Stomach smooth muscle (tissue), 2 donors: ENCODE results near the gene EPS15.
"Not testable (repeated sequence)": the region's sequence is repeated elsewhere in the genome, so short reads cannot be mapped to it uniquely, and the experiment has no call there.

Source experiments
- H3K27ac ChIP-seq: one replicate; pipeline ENCODE4 v1.7.0; 2013; ENCODE audit warnings: mild to moderate bottlenecking, low read length, inconsistent platforms
- H3K27me3 ChIP-seq, 2 donors: one replicate each; pipeline ENCODE4 v1.7.0; 2013; ENCODE audit warnings: low read length in 2 of 2; ENCODE audit not compliant: insufficient read depth in 2 of 2, control insufficient read depth in 1 of 2
- H3K36me3 ChIP-seq, 2 donors: one replicate each; pipeline ENCODE4 v1.7.0; 2013; ENCODE audit warnings: low read length in 2 of 2; ENCODE audit not compliant: control insufficient read depth in 2 of 2, insufficient read depth in 2 of 2
- H3K4me1 ChIP-seq: one replicate; pipeline ENCODE4 v1.7.0; 2013; ENCODE audit warnings: low read length; ENCODE audit not compliant: control insufficient read depth, insufficient read depth
- H3K4me3 ChIP-seq, 2 donors: one replicate each; pipeline ENCODE4 v1.7.0; 2013; ENCODE audit warnings: low read length in 2 of 2
- H3K9ac ChIP-seq, 2 donors: one replicate each; pipeline ENCODE4 v1.7.0; 2013; ENCODE audit warnings: low read length in 2 of 2, mild to moderate bottlenecking in 1 of 2
- H3K9me3 ChIP-seq, 2 donors: one replicate each; pipeline ENCODE4 v1.7.0; 2013; ENCODE audit warnings: low read length in 2 of 2; ENCODE audit not compliant: control insufficient read depth in 2 of 2
- donor health status: healthy.
- donor health status: Pancreatic carcinoma.

EPS15 gene

GRCh38 chr1:51325011-51325385, 194.1 kb downstream of the EPS15 start:
- not testable (repeated sequence) for H3K4me1 ChIP-seq, H3K4me3 ChIP-seq, H3K9me3 ChIP-seq, H3K36me3 ChIP-seq, H3K27ac ChIP-seq, H3K9ac ChIP-seq
- H3K27me3 ChIP-seq: peaks cover 5 to 18% of the 10 kb centered on the region in 2 donors

- Histone ChIP-seq H3K27ac (no peak overlapping the region), H3K4me1 (no peaks in the 10 kb centered on the region), H3K27me3 (peaks cover 0 to 12% of the 10 kb centered on the region in 2 donors), H3K9ac (no peak overlapping the region), H3K36me3 (no peaks in the 10 kb centered on the region), H3K9me3 (no peaks in the 10 kb centered on the region), H3K4me3 (no peak overlapping the region)
Observed at GRCh38 chr1:51324251-51325010, 194.6 kb downstream of the EPS15 start.

- no peaks in the 10 kb centered on the region for H3K36me3 ChIP-seq
- H3K4me1 ChIP-seq: no peaks in the 10 kb centered on the region
- no peak overlapping the region for H3K4me3 ChIP-seq
- peaks cover 0 to 7% of the 10 kb centered on the region in 2 donors for H3K27me3 ChIP-seq
- no peak overlapping the region for H3K9ac ChIP-seq
- H3K9me3 ChIP-seq: no peaks in the 10 kb centered on the region
- no peak overlapping the region for H3K27ac ChIP-seq
Observed at GRCh38 chr1:51323778-51324177, 195.3 kb downstream of the EPS15 start.

GRCh38 chr1:51322417-51323101, 196.5 kb downstream of the EPS15 start:
- no peak overlapping the region for H3K27ac ChIP-seq
- no peaks in the 10 kb centered on the region for H3K4me1 ChIP-seq
- H3K9me3 ChIP-seq: no peaks in the 10 kb centered on the region
- peaks cover 0 to 6% of the 10 kb centered on the region in 2 donors for H3K27me3 ChIP-seq
- H3K9ac ChIP-seq: no peak overlapping the region
- no peak overlapping the region for H3K4me3 ChIP-seq
- no peaks in the 10 kb centered on the region for H3K36me3 ChIP-seq

- Histone ChIP-seq H3K27me3 (peaks cover 0 to 6% of the 10 kb centered on the region in 2 donors), H3K36me3 (no peaks in the 10 kb centered on the region), H3K4me1 (no peaks in the 10 kb centered on the region), H3K4me3 (no peak overlapping the region), H3K9me3 (no peaks in the 10 kb centered on the region), H3K27ac (no peak overlapping the region), H3K9ac (no peak overlapping the region)
Observed at GRCh38 chr1:51321924-51322280, 197.2 kb downstream of the EPS15 start.

GRCh38 chr1:51320967-51321923, 197.8 kb downstream of the EPS15 start:
- Histone ChIP-seq H3K9me3 (no peaks in the 10 kb centered on the region), H3K27ac (no peak overlapping the region), H3K4me1 (no peaks in the 10 kb centered on the region), H3K36me3 (no peaks in the 10 kb centered on the region), H3K9ac (no peak overlapping the region), H3K27me3 (peaks cover 0 to 4% of the 10 kb centered on the region in 2 donors), H3K4me3 (no peak overlapping the region)

GRCh38 chr1:51317798-51318197, 201.3 kb downstream of the EPS15 start:
- no peaks in the 10 kb centered on the region for H3K9me3 ChIP-seq
- H3K27ac ChIP-seq: no peak overlapping the region
- H3K36me3 ChIP-seq: no peaks in the 10 kb centered on the region

GRCh38 chr1:51316846-51317120, 202.3 kb downstream of the EPS15 start:
- Histone ChIP-seq H3K27ac (no peak overlapping the region), H3K4me1 (no peaks in the 10 kb centered on the region)

More at GRCh38 chr1:51317798-51318197, 201.3 kb downstream of the EPS15 start:
- H3K4me3 ChIP-seq: no peak overlapping the region
- no peaks in the 10 kb centered on the region for H3K27me3 ChIP-seq
- no peaks in the 10 kb centered on the region for H3K4me1 ChIP-seq
- no peak overlapping the region for H3K9ac ChIP-seq

GRCh38 chr1:51316113-51316845, 202.8 kb downstream of the EPS15 start:
- Histone ChIP-seq H3K27me3 (no peaks in the 10 kb centered on the region), H3K27ac (no peak overlapping the region), H3K4me3 (no peak overlapping the region)

More at GRCh38 chr1:51316846-51317120, 202.3 kb downstream of the EPS15 start:
- Histone ChIP-seq H3K4me3 (no peak overlapping the region), H3K9ac (no peak overlapping the region), H3K36me3 (no peaks in the 10 kb centered on the region), H3K9me3 (no peaks in the 10 kb centered on the region), H3K27me3 (no peaks in the 10 kb centered on the region)

GRCh38 chr1:51314974-51315373, 204.1 kb downstream of the EPS15 start:
- Histone ChIP-seq H3K27me3 (no peaks in the 10 kb centered on the region), H3K36me3 (no peaks in the 10 kb centered on the region), H3K27ac (no peak overlapping the region), H3K9ac (no peak overlapping the region), H3K4me1 (no peaks in the 10 kb centered on the region), H3K4me3 (no peak overlapping the region), H3K9me3 (no peaks in the 10 kb centered on the region)

More at GRCh38 chr1:51316113-51316845, 202.8 kb downstream of the EPS15 start:
- H3K9ac ChIP-seq: no peak overlapping the region
- no peaks in the 10 kb centered on the region for H3K36me3 ChIP-seq
- no peaks in the 10 kb centered on the region for H3K9me3 ChIP-seq
- no peaks in the 10 kb centered on the region for H3K4me1 ChIP-seq
